Effector memory CD4-positive, alpha-beta T cell (primary cell): ENCODE measurements around the gene CDK5.

Experiments used
- DNase-seq, 3 donors: peaks; one replicate each; pipeline ENCODE4 v3.0.0-alpha.2; 2020
- H3K27ac ChIP-seq: 2 replicates; pipeline ENCODE4 v1.7.0; 2013; ENCODE audit warnings: mild to moderate bottlenecking, low read length, moderate library complexity; ENCODE audit not compliant: insufficient read depth, poor library complexity, severe bottlenecking
- H3K27me3 ChIP-seq: replicated peaks from 2 replicates; pipeline ENCODE4 v1.7.0; 2013; ENCODE audit warnings: mild to moderate bottlenecking, low read length; ENCODE audit not compliant: insufficient read depth, control insufficient read depth, poor library complexity, severe bottlenecking
- H3K36me3 ChIP-seq: 2 replicates; pipeline ENCODE4 v1.7.0; 2013; ENCODE audit warnings: mild to moderate bottlenecking, low read length, moderate library complexity; ENCODE audit not compliant: control insufficient read depth, insufficient read depth
- H3K4me1 ChIP-seq: 2 replicates; pipeline ENCODE4 v1.7.0; 2013; ENCODE audit warnings: low read length, mild to moderate bottlenecking; ENCODE audit not compliant: control insufficient read depth, insufficient read depth, poor library complexity, severe bottlenecking
- H3K4me3 ChIP-seq: 2 replicates; pipeline ENCODE4 v1.7.0; 2013; ENCODE audit warnings: low read length, low read depth, mild to moderate bottlenecking; ENCODE audit not compliant: insufficient read depth, poor library complexity, severe bottlenecking
- H3K9me3 ChIP-seq: 2 replicates; pipeline ENCODE4 v1.7.0; 2013; ENCODE audit warnings: mild to moderate bottlenecking, low read length, moderate library complexity; ENCODE audit not compliant: control insufficient read depth

Gene CDK5

GRCh38 chr7:151071032-151071866 is 13.6 kb upstream of the CDK5 start:
- Histone ChIP-seq H3K4me1 (no peaks in the 10 kb centered on the region), H3K36me3 (peaks cover 67% of the 10 kb centered on the region), H3K27ac (no peak overlapping the region), H3K27me3 (no peaks in the 10 kb centered on the region), H3K9me3 (no peaks in the 10 kb centered on the region), H3K4me3 (no peak overlapping the region)
- DNase-seq: no peak

- Histone ChIP-seq H3K36me3 (peaks cover 64% of the 10 kb centered on the region), H3K27ac (no peak overlapping the region), H3K27me3 (no peaks in the 10 kb centered on the region), H3K4me3 (no peak overlapping the region), H3K9me3 (no peaks in the 10 kb centered on the region), H3K4me1 (no peaks in the 10 kb centered on the region)
- DNase-seq: no peak
Observed at GRCh38 chr7:151070574-151070960, 12.9 kb upstream of the CDK5 start.

GRCh38 chr7:151069841-151070573 is 12.3 kb upstream of the CDK5 start:
- H3K9me3 ChIP-seq: no peaks in the 10 kb centered on the region
- no peaks in the 10 kb centered on the region for H3K27me3 ChIP-seq
- H3K4me1 ChIP-seq: no peaks in the 10 kb centered on the region
- no peak overlapping the region for H3K4me3 ChIP-seq
- DNase-seq: no peak
- peaks cover 63% of the 10 kb centered on the region for H3K36me3 ChIP-seq
- no peak overlapping the region for H3K27ac ChIP-seq

DNA sequence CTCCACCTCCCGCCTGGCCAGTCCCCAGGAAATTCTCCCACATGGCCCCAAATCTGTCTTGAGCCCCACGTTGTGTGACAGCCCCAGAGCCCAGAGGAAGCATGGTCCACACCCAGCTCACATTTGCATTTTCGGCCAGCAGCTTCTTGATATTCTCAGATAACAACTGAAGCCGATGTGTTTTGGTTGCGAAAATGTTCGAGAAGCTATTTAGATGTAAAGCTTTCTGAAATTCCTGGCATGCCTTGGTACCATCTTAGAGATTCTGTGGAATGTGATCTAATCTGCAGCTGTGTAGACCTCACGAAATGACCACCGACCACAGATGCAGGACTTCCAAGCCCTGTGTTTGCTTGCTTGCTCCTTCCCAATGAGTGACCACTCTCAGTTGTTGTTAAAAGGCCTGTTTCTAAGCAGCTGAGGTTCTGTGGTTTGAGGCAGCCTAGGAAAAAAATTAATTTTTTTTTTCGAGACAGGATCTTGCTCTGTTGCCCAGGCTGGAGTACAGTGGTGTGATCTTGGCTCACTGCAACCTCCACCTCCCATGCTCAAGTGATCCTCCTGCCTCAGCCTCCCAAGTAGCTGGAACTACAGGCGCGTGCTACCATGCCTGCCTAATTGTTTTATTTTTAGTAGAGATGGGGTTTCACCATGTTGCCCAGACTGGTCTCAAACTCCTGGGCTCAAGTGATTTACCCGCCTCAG is 10.5 kb upstream of the CDK5 start:
- DNase-seq: no peak
- no peaks in the 10 kb centered on the region for H3K9me3 ChIP-seq
- no peaks in the 10 kb centered on the region for H3K27me3 ChIP-seq
- peaks cover 61% of the 10 kb centered on the region for H3K36me3 ChIP-seq
- no peak overlapping the region for H3K27ac ChIP-seq
- no peak overlapping the region for H3K4me3 ChIP-seq
- no peaks in the 10 kb centered on the region for H3K4me1 ChIP-seq

DNA sequence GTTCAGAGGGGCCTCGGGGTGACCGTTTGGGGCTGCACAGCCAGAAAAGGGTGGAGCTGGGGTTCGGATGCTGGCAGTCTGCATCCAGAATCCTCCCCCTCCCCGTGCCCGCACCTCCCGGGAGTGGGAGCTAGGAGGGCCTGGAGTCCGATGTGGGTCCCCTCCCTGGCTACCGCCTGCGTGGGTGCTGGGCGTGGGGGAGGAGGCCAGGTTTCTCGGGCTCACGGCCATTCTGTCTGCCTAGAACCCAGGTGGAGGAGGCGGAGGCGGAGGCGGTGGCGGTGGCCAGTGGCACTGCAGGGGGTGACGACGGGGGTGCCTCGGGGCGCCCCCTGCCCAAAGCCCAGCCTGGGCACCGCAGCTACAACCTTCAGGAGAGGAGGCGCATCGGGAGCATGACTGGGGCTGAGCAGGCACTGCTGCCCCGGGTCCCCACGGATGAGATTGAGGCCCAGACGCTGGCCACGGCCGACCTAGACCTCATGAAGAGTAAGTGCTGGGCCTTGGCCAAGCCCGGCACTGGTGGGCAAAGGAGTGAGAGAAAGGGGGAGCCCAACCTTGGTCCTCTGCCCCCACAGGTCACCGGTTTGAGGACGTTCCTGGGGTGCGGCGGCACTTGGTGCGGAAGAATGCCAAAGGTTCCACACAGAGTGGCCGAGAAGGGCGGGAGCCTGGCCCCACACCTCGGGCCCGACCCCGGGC is 8.7 kb upstream of the CDK5 start:
- no peak for DNase-seq
- H3K4me1 ChIP-seq: no peaks in the 10 kb centered on the region
- no peak overlapping the region for H3K4me3 ChIP-seq
- no peaks in the 10 kb centered on the region for H3K27me3 ChIP-seq
- no peaks in the 10 kb centered on the region for H3K9me3 ChIP-seq
- H3K27ac ChIP-seq: no peak overlapping the region
- peaks cover 60% of the 10 kb centered on the region for H3K36me3 ChIP-seq

- Histone ChIP-seq H3K36me3 (peaks cover 50% of the 10 kb centered on the region), H3K4me3 (no peak overlapping the region)
Observed at GRCh38 chr7:151065516-151065915, 7.8 kb upstream of the CDK5 start.

DNA sequence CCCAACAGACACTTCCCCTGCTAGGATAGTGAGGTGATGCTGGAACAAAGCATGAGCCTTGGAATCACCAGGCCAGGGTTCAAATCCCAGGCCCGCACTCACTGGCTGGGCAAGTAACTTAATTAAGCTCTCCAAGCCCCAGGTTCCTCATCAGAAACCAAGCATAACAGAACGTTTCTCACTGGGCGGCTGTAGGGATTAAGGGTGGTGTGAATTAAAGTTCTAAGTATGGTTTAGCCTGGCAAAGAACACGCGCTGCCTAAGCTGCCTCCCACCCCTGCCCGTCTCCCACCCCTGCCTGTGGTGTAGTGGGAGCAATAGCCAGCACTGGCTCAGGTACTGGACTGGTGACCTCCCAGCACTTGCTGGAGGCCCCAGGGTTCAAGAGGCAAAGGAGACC is 7.3 kb upstream of the CDK5 start:
- no peak overlapping the region for H3K4me3 ChIP-seq
- H3K9me3 ChIP-seq: no peaks in the 10 kb centered on the region
- H3K27me3 ChIP-seq: no peaks in the 10 kb centered on the region
- H3K27ac ChIP-seq: no peak overlapping the region
- no peak for DNase-seq
- H3K36me3 ChIP-seq: peaks cover 45% of the 10 kb centered on the region
- peaks cover 10% of the 10 kb centered on the region for H3K4me1 ChIP-seq

More at GRCh38 chr7:151065516-151065915, 7.8 kb upstream of the CDK5 start:
- H3K27ac ChIP-seq: no peak overlapping the region
- no peaks in the 10 kb centered on the region for H3K27me3 ChIP-seq
- DNase-seq: no peak
- H3K9me3 ChIP-seq: no peaks in the 10 kb centered on the region
- H3K4me1 ChIP-seq: peaks cover 5% of the 10 kb centered on the region

DNA sequence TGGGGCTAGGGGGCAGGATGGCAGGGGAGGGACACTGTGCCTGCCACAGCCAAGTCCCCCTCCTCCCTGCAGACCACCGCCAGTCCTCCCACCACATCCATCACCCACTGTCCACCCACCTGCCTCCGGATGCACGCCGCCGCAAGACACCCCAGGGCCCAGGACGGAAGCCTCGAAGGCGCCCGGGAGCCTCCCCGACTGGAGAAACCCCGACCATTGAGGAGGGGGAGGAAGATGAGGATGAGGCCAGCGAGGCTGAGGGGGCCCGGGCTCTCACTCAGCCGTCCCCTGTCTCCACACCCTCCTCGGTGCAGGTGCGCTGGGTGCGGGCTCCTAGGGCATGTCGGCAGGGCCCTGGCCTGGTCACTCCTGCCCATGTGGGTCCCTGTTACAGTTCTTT is 6.8 kb upstream of the CDK5 start:
- Histone ChIP-seq H3K27me3 (no peaks in the 10 kb centered on the region), H3K4me1 (peaks cover 12% of the 10 kb centered on the region), H3K27ac (no peak overlapping the region), H3K9me3 (no peaks in the 10 kb centered on the region), H3K36me3 (peaks cover 40% of the 10 kb centered on the region), H3K4me3 (no peak overlapping the region)
- DNase-seq: no peak

DNA sequence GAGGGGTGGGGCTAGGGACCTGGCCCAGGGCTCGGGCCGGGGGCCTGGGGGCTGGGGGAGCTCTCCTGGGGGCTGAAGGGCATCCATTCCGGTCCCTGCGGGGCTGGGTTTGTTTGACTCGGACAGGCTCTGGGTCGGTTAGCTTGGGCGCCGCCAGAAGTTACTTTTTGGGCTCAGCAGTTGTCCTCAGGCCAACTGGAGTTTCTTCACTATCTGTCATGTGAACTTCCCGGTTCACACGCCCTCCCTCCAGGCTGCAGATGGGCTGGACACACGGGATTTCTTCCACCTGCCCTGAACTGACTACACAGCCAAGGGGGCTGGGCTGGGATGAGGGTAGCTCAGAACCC is 5.5 kb upstream of the CDK5 start:
- no peak overlapping the region for H3K27ac ChIP-seq
- no peak for DNase-seq
- no peaks in the 10 kb centered on the region for H3K27me3 ChIP-seq
- H3K9me3 ChIP-seq: no peaks in the 10 kb centered on the region
- no peak overlapping the region for H3K4me3 ChIP-seq
- H3K4me1 ChIP-seq: peaks cover 21% of the 10 kb centered on the region
- peaks cover 34% of the 10 kb centered on the region for H3K36me3 ChIP-seq
